K562 (cell line): ENCODE measurements around the gene DNAH10. TPM values are rescaled to one million over a fixed set of nuclear protein-coding genes. Genes with fewer than 3 reads are reported as not detected.
A peak's percentile ranks its signal among the peaks of the same experiment; 100 is the strongest.

Source experiments
- ATAC-seq: fragments of 200-7000 bp; cut with Tn5 transposase; 3 replicates; pipeline ENCODE4 v1.9.1; 2020; ENCODE audit warnings: moderate library complexity
- BruUV-seq: library from RNA; stranded (reverse); fragments of 400-500 nt; replicated peaks from 2 replicates; lab custom pipeline; 2021; lab: Mats Ljungman, UMichigan
- CTCF ChIA-PET: fragments of 300-600 bp; formaldehyde crosslinking; extraction: SDS; loops from one replicate; lab custom pipeline; 2021; ENCODE audit warnings: low intra/inter-chr PET ratio; lab: Yijun Ruan, JAX
- POLR2A ChIA-PET: fragments of 300-600, 350-650 bp; sonication (Branson Sonifier 250); formaldehyde crosslinking; extraction: SDS; loops from one replicate; lab custom pipeline; 2021; ENCODE audit warnings: antibody characterized with exemption, inconsistent platforms; lab: Yijun Ruan, JAX
- DNase-seq, 4 experiments: peaks; one replicate each; pipeline versions ENCODE4 v3.0.0 to v3.0.0-alpha.2; 2011 to 2018; ENCODE audit warnings: low spot score in 3 of 4, mixed read lengths in 3 of 4; ENCODE audit errors: extremely low read depth in 1 of 4
- FAIRE-seq: peaks from 2 replicates; lab custom pipeline; 2011; peaks lifted over from hg19 to GRCh38; lab: Jason Lieb, UNC
- H2AFZ ChIP-seq: 2 replicates; pipeline ENCODE4 v1.6.0; 2011; ENCODE audit warnings: low read depth, low read length, control low read depth, inconsistent platforms
- H3K27ac ChIP-seq: fragments of 200-600 bp; 3 replicates; pipeline ENCODE4 v1.8.0; 2011; ENCODE audit warnings: low read depth, mild to moderate bottlenecking, control low read depth, inconsistent platforms, low read length, moderate library complexity, mixed read lengths; ENCODE audit errors: extremely low read depth
- H3K27me3 ChIP-seq, 2 experiments: fragments of 300-600 bp in 1 of 2; 2 replicates in 1 of 2; 3 replicates in 1 of 2; pipeline versions ENCODE4 v1.6.0 to v1.8.0; 2011; ENCODE audit warnings: inconsistent platforms in 2 of 2, low read length in 2 of 2, mild to moderate bottlenecking in 1 of 2, mixed read lengths in 1 of 2, moderate library complexity in 1 of 2; ENCODE audit not compliant: control insufficient read depth in 2 of 2, insufficient read depth in 2 of 2
- H3K36me3 ChIP-seq: fragments of 300-600 bp; 3 replicates; pipeline ENCODE4 v1.8.0; 2011; ENCODE audit warnings: mild to moderate bottlenecking, low read length, inconsistent platforms; ENCODE audit not compliant: control insufficient read depth, insufficient read depth
- H3K4me1 ChIP-seq, 2 experiments: fragments of 200-600 bp in 1 of 2; replicated peaks in 1 of 2; 2 replicates in 1 of 2; 3 replicates in 1 of 2; pipeline versions ENCODE4 v1.5.1 to v1.8.0; 2011; ENCODE audit warnings: inconsistent platforms in 2 of 2, low read length in 2 of 2, mild to moderate bottlenecking in 1 of 2, mixed read lengths in 1 of 2, moderate library complexity in 1 of 2; ENCODE audit not compliant: control insufficient read depth in 2 of 2, insufficient read depth in 2 of 2
- H3K4me2 ChIP-seq: 2 replicates; pipeline ENCODE4 v1.6.1; 2011; ENCODE audit warnings: low read length, control low read depth, inconsistent platforms, mixed read lengths; ENCODE audit not compliant: insufficient read depth
- H3K4me3 ChIP-seq: fragments of 200-600 bp; sonication (generic), shearing (Covaris generic); 2 replicates; pipeline ENCODE4 v1.5.1; 2016; ENCODE audit warnings: control low read depth, inconsistent platforms
- H3K79me2 ChIP-seq: fragments of 200-600 bp; 3 replicates; pipeline ENCODE4 v1.8.0; 2011; ENCODE audit warnings: low read length, inconsistent platforms; ENCODE audit not compliant: control insufficient read depth, insufficient read depth
- H3K9ac ChIP-seq, 2 experiments: 2 replicates each; pipeline versions ENCODE4 v1.6.0 to v1.6.1; 2011; ENCODE audit warnings: low read depth in 2 of 2, low read length in 2 of 2, control low read depth in 1 of 2, inconsistent platforms in 1 of 2, mild to moderate bottlenecking in 1 of 2, mixed read lengths in 1 of 2; ENCODE audit not compliant: insufficient read depth in 1 of 2
- H3K9me1 ChIP-seq: one replicate; pipeline ENCODE4 v1.6.0; 2011; ENCODE audit warnings: inconsistent platforms, mild to moderate bottlenecking, low read length, moderate library complexity; ENCODE audit not compliant: control insufficient read depth, insufficient read depth
- H3K9me3 ChIP-seq: replicated peaks from 2 replicates; pipeline ENCODE4 v1.5.1; 2011; ENCODE audit warnings: low read depth, low read length, inconsistent platforms; ENCODE audit not compliant: control insufficient read depth, insufficient read depth
- H4K20me1 ChIP-seq: replicated peaks from 2 replicates; pipeline ENCODE4 v1.6.1; 2011; ENCODE audit warnings: low read length, inconsistent platforms, mixed read lengths; ENCODE audit not compliant: control insufficient read depth, insufficient read depth
- KAT2B ChIP-seq: IDR thresholded peaks from one replicate; pipeline ENCODE4 v1.6.1; 2012; ENCODE audit warnings: low read depth, mild to moderate bottlenecking, control low read depth, inconsistent platforms, low read length, moderate library complexity
- POLR3A ChIP-seq: IDR thresholded peaks from 2 replicates; pipeline ENCODE4 v1.6.1; 2011; ENCODE audit warnings: borderline replicate concordance, mild to moderate bottlenecking, moderate library complexity; ENCODE audit not compliant: insufficient read length, insufficient read depth; ENCODE audit errors: extremely low read depth
- SPI1 ChIP-seq: IDR thresholded peaks from 2 replicates; pipeline ENCODE4 v1.6.1; 2011; ENCODE audit warnings: low read depth, low read length, control low read depth, borderline replicate concordance
- ZNF764 ChIP-seq: fragments of 250-450 bp; sonication (Bioruptor Pico); IDR thresholded peaks from 2 replicates; pipeline ENCODE4 v1.4.0; 2020; ENCODE audit warnings: low read depth, mild to moderate bottlenecking, moderate library complexity
- WGBS: fragments of 100-300 bp; shearing (Covaris generic); methylation state at CpG from one replicate; pipeline ENCODE4 v1.1.6; 2016; ENCODE audit warnings: low coverage, mixed read lengths; ENCODE audit not compliant: insufficient coverage; ENCODE audit errors: missing lambda C conversion rate; 5-methylcytosine and 5-hydroxymethylcytosine counted together
- in situ Hi-C: fragments of 300-500 bp; cut with MboI; formaldehyde crosslinking; loops from 4 replicates; pipeline ENCODE4 v1.15.0; 2018; ENCODE audit warnings: inconsistent platforms, mixed read lengths
- intact Hi-C: fragments of 100-400 bp; cut with micrococcal nuclease; formaldehyde crosslinking; loops from 2 replicates; pipeline ENCODE4 v1.14.2; 2022
- polyA plus RNA-seq, 8 experiments: library from polyadenylated mRNA; depleted of rRNA in 4 of 8; stranded (reverse) in 5 of 8; unstranded in 3 of 8; fragments of >200 nt; fragmentation: Nextera tagmentation in 2 of 8; fragmentation: Illumina TruSeq in 1 of 8; extraction: Ambion mirVana in 2 of 8; extraction: Trizol in 1 of 8; gene quantifications; 2 replicates each; pipeline versions ENCODE4 v1.2.1 to v1.2.3, GENCODE V29; 2011 to 2014; ENCODE audit warnings: inconsistent platforms in 1 of 8, missing spikeins in 1 of 8
- total RNA-seq, 7 experiments: library from RNA; depleted of rRNA in 6 of 7; stranded (reverse); fragments of >200 nt in 6 of 7; fragmentation: Illumina TruSeq in 2 of 7; extraction: Trizol in 2 of 7; gene quantifications; 2 replicates each; pipeline versions ENCODE4 v1.2.1 to v1.2.3, GENCODE V29; 2011 to 2021; ENCODE audit warnings: low replicate concordance in 1 of 7
- TF ChIP-seq, protein P1 (sequence below): fragments of 250-450 bp; sonication (Bioruptor Pico); IDR thresholded peaks from 2 replicates; pipeline ENCODE4 v1.5.0; 2020; ENCODE audit warnings: mild to moderate bottlenecking

DNAH10 gene
- total and polyA plus RNA-seq, 9 of the 15 experiments (the other 6 are each of a cell fraction or from before 2014, with no cell fraction given): 0.01 to 0.06 (median 0.04) TPM; not detected in 1

DNA sequence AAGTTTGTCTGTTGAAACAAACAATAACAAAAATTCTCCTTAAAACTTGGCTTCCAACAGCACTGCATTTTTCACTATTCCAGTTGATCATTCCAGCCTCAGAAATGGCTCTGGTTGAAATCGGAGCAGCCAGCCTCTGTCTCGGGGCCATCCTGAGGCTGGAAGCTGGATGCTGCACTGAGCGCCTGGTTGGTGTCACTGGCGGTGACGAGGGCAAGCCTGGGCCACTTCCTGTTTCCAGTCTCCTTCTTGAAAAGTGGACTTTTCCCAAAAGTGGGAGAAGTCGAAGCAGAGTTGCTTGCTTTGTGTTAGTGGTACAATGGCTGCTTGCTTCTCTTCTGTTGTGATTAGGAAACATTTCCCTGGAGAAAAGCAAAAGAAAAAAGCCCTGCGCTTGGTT, 161.8 kb downstream of the DNAH10 start:
- Histone ChIP-seq H3K79me2 (no peaks in the 10 kb centered on the region), H2AFZ (no peak overlapping the region), H3K4me2 (no peak overlapping the region), H3K27me3 (peaks cover 26 to 67% of the 10 kb centered on the region in 2 experiments), H3K4me3 (no peak overlapping the region), H4K20me1 (peaks cover 5% of the 10 kb centered on the region; the same call in 1 of the 2 replicates), H3K4me1 (peaks cover 4 to 5% of the 10 kb centered on the region in 2 experiments; a peak in 4 of 5 replicates), H3K36me3 (no peaks in the 10 kb centered on the region), H3K9me3 (no peaks in the 10 kb centered on the region), H3K27ac (no peak overlapping the region), H3K9ac (no peak overlapping the region), H3K9me1 (no peaks in the 10 kb centered on the region)
- in situ Hi-C loops: no loop called here
- DNase-seq (no peak), FAIRE-seq (no peak), ATAC-seq (no peak)
- intact Hi-C loops: no loop called here
- TF ChIP-seq SPI1 (peak; percentile 59; the same call in 1 of the 2 replicates), POLR3A (no peak), KAT2B (no peak), ZNF764 (CRISPR knock-in tag) (no peak)
- TF ChIP-seq, protein P1, sequence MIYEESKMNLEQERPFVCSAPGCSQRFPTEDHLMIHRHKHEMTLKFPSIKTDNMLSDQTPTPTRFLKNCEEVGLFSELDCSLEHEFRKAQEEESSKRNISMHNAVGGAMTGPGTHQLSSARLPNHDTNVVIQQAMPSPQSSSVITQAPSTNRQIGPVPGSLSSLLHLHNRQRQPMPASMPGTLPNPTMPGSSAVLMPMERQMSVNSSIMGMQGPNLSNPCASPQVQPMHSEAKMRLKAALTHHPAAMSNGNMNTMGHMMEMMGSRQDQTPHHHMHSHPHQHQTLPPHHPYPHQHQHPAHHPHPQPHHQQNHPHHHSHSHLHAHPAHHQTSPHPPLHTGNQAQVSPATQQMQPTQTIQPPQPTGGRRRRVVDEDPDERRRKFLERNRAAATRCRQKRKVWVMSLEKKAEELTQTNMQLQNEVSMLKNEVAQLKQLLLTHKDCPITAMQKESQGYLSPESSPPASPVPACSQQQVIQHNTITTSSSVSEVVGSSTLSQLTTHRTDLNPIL (CRISPR knock-in tag): no peak
- WGBS: 0% methylated on average over 7 of the region's 7 CpGs
- no TSS peak for BruUV-seq
- ChIA-PET POLR2A (interaction anchor here (0.6 kb wide), 1 partner anchor 10 kb away, joined by 3 read pairs; no protein-coding TSS in a partner anchor), CTCF (no interaction called here)
